LNCaP clone FGC (cell line): Measurements from ENCODE around the gene ANKRD52.
"Not testable (repeated sequence)": the region's sequence is repeated elsewhere in the genome, so short reads cannot be mapped to it uniquely, and the experiment has no call there.

Experiments
- DNase-seq: peaks from one replicate; pipeline ENCODE4 v3.0.0-alpha.2; 2011; ENCODE audit warnings: low read depth
- H3K4me3 ChIP-seq: 2 replicates; pipeline ENCODE4 v1.5.1; 2011; ENCODE audit warnings: mild to moderate bottlenecking, low read depth, low read length, control low read depth
- TF ChIP-seq, protein P1 (sequence below): IDR thresholded peaks from 2 replicates; pipeline ENCODE4 v1.5.1; 2012; ENCODE audit warnings: mild to moderate bottlenecking; ENCODE audit not compliant: control insufficient read depth, insufficient read depth; ENCODE audit errors: extremely low read depth

The ANKRD52 gene

GRCh38 chr12:56274299-56274698 lies 16.1 kb upstream of the ANKRD52 start:
- DNase-seq = no peak
- no peak overlapping the region for H3K4me3 ChIP-seq
- TF ChIP-seq, protein P1, sequence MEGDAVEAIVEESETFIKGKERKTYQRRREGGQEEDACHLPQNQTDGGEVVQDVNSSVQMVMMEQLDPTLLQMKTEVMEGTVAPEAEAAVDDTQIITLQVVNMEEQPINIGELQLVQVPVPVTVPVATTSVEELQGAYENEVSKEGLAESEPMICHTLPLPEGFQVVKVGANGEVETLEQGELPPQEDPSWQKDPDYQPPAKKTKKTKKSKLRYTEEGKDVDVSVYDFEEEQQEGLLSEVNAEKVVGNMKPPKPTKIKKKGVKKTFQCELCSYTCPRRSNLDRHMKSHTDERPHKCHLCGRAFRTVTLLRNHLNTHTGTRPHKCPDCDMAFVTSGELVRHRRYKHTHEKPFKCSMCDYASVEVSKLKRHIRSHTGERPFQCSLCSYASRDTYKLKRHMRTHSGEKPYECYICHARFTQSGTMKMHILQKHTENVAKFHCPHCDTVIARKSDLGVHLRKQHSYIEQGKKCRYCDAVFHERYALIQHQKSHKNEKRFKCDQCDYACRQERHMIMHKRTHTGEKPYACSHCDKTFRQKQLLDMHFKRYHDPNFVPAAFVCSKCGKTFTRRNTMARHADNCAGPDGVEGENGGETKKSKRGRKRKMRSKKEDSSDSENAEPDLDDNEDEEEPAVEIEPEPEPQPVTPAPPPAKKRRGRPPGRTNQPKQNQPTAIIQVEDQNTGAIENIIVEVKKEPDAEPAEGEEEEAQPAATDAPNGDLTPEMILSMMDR = no peak

DNA sequence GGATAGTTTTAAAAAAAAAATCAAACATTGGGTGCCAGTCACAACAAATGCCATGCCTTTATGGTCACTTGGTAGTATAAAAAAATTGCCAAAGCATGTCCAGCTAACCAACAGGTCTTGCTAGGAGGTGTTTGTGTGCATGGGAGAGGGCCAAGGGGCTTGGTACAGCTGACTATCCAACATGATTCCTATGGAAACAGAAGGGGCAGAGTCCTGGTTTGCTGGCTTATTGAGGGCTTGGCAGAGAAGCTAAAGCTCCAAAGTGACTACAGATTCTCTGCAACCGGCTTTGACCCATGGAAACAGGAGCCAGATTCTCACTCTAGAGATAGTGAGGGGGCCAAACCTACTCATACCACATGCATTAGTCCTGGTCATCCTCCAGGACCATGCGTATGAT lies 14.3 kb upstream of the ANKRD52 start:
- not testable (repeated sequence) for H3K4me3 ChIP-seq, DNase-seq

GRCh38 chr12:56271031-56271430 lies 12.8 kb upstream of the ANKRD52 start:
- TF ChIP-seq, protein P1 = peak; percentile 19; the same call in 1 of the 2 replicates
- H3K4me3 ChIP-seq = no peak overlapping the region
- no peak for DNase-seq

- DNase-seq = no peak
- TF ChIP-seq, protein P1 = no peak
- peak overlapping the region; percentile 68 for H3K4me3 ChIP-seq
Observed at GRCh38 chr12:56267443-56268071, 9.4 kb upstream of the ANKRD52 start.

- H3K4me3 ChIP-seq = peak within 1 kb of the TSS; percentile 68
- TF ChIP-seq, protein P1 = peak; percentile 52
- peak; percentile 67 for DNase-seq
Observed at GRCh38 chr12:56266693-56267442, 8.7 kb upstream of the ANKRD52 start, which contains the start of gene COQ10A. Gene COQ10A, plus strand, starts transcription at chr12:56266942. Its CDS starts 177 bp downstream, at chr12:56267119.

DNA sequence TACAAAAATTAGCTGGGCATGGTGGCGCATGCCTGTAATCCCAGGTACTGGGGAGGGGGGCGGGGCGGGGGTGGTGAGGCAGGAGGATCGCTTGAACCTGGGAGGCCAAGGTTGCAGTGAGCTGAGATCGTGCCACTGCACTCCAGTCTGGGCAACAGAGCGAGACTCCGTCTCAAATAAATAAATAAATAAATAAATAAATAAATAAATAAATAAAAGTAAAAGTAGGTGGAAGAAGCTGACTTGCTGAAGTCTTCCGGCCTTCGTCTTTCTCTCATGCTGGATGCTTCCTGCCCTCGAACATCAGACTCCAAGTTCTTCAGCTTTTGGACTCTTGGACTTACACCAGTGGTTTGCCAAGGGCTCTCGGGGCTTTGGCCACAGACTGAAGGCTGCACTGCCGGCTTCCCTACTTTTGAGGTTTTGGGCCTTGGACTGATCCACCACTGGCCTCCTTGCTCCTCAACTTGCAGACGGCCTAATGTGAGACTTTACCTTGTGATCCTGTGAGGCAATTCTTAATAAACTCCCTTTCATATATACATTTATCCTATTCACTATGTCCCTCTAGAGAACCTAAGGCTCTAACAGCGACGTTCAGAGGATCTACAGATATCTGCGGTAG lies 8.0 kb upstream of the ANKRD52 start:
- DNase-seq = not testable (repeated sequence)
- peak overlapping the region; percentile 68 for H3K4me3 ChIP-seq

- DNase-seq, H3K4me3 ChIP-seq: not testable (repeated sequence)
Observed at GRCh38 chr12:56262955-56263354, 4.8 kb upstream of the ANKRD52 start.

DNA sequence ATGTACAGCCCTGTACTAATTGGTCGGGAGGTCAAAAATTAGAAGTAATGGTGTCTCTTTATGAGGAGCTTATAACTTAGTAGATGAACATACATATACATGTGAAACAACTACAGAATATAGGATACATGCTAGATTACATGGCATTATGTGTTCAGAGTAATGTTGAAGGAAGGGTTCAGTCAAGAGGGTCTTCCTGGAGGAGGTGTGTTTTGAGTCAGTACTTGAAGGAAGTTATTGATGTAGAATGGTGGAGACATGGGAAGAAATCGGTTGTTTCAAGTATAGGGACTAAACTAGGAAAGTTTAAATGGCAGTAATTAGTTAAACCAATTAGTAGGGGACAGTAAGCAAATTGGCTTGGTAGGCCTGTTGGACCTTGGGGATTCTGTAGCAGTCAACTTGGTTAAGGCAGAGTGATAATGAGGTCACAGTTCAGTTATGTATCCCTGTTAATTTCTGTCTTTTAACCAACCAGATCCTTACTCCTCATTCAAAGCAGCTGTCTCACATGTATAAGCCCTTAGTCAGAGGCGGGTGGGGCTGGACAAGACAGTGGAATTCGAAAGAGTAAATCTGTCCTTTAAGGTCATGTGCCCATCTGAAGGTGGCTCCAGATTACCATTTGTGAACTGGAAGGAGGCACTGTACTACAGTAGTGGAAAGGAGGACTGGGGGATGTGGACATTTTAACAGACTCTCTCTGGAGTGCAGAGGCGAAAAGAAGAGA lies 3.5 kb upstream of the ANKRD52 start:
- H3K4me3 ChIP-seq = no peak overlapping the region
- DNase-seq = no peak
- TF ChIP-seq, protein P1 = no peak
